ENCODE measurements around the gene CBR3. TPM values are rescaled to one million over a fixed set of nuclear protein-coding genes. Genes with fewer than 3 reads are reported as not detected.

The CBR3 gene
- total RNA-seq, 1 experiment from 2014 or later = 1.6 TPM

GRCh38 chr21:36179145-36179544 is 44.3 kb downstream of the CBR3 start:
- POLR2A ChIA-PET = no interaction called here
- Histone ChIP-seq H3K36me3 (ENCODE audit: control insufficient read depth, insufficient read depth, low read length) (no peaks in the 10 kb centered on the region), H3K27me3 (ENCODE audit: control insufficient read depth, insufficient read depth, low read length) (no peaks in the 10 kb centered on the region), H3K4me3 (ENCODE audit: low read depth in 2 of 2, low read length in 2 of 2) (no peak overlapping the region), H3K9me3 (ENCODE audit: control insufficient read depth, insufficient read depth, low read depth, low read length) (no peaks in the 10 kb centered on the region), H3K27ac (ENCODE audit: low read length) (no peak overlapping the region), H3K4me1 (ENCODE audit: control insufficient read depth, insufficient read depth, low read length) (no peaks in the 10 kb centered on the region)
- ATAC-seq (no peak), DNase-seq (ENCODE audit: low read depth, low spot score) (no peak)
- intact Hi-C loops (cut with micrococcal nuclease; ENCODE audit: unreplicated experiment) (no loop called here), in situ Hi-C loops (cut with HindIII; ENCODE audit: low pct_unique_long_range_greater_than_20kb, low sequenced_read_pairs) (no loop called here)
- TSS peak; percentile 48 for BruUV-seq (replicated peaks)
- CTCF ChIA-PET = no interaction called here
- TF ChIP-seq TCF7L2 (IDR thresholded peaks at IDR 0.05; ENCODE audit: low read depth, low read length) (no peak), POLR2AphosphoS5 (IDR thresholded peaks at IDR 0.05; ENCODE audit: low read depth, low read length) (no peak), SIN3A (IDR thresholded peaks at IDR 0.05; ENCODE audit: borderline replicate concordance, insufficient read depth, low read depth, low read length) (no peak), REST (IDR thresholded peaks at IDR 0.05; ENCODE audit: insufficient read depth in 1 of 2, low read depth in 2 of 2, low read length in 1 of 2) (no peak), CTCF (IDR thresholded peaks at IDR 0.05) (no peak)

GRCh38 chr21:36180963-36181362 is 46.1 kb downstream of the CBR3 start:
- Histone ChIP-seq H3K9me3 (ENCODE audit: control insufficient read depth, insufficient read depth, low read depth, low read length) (no peaks in the 10 kb centered on the region), H3K27me3 (ENCODE audit: control insufficient read depth, insufficient read depth, low read length) (no peaks in the 10 kb centered on the region), H3K4me3 (ENCODE audit: low read depth in 2 of 2, low read length in 2 of 2) (no peak overlapping the region), H3K27ac (ENCODE audit: low read length) (no peak overlapping the region), H3K36me3 (ENCODE audit: control insufficient read depth, insufficient read depth, low read length) (no peaks in the 10 kb centered on the region), H3K4me1 (ENCODE audit: control insufficient read depth, insufficient read depth, low read length) (no peaks in the 10 kb centered on the region)
- CTCF ChIA-PET = no interaction called here
- in situ Hi-C loops (cut with HindIII; ENCODE audit: low pct_unique_long_range_greater_than_20kb, low sequenced_read_pairs) (no loop called here), intact Hi-C loops (cut with micrococcal nuclease; ENCODE audit: unreplicated experiment) (no loop called here)
- DNase-seq (ENCODE audit: low read depth, low spot score) (no peak), ATAC-seq (no peak)
- no peak for TF ChIP-seq REST (IDR thresholded peaks at IDR 0.05; ENCODE audit: insufficient read depth in 1 of 2, low read depth in 2 of 2, low read length in 1 of 2)
- no peak for TF ChIP-seq SIN3A (IDR thresholded peaks at IDR 0.05; ENCODE audit: borderline replicate concordance, insufficient read depth, low read depth, low read length)
- TF ChIP-seq POLR2AphosphoS5 (IDR thresholded peaks at IDR 0.05; ENCODE audit: low read depth, low read length) = no peak
- no peak for TF ChIP-seq TCF7L2 (IDR thresholded peaks at IDR 0.05; ENCODE audit: low read depth, low read length)
- TF ChIP-seq CTCF (IDR thresholded peaks at IDR 0.05) = no peak
- POLR2A ChIA-PET = no interaction called here
- BruUV-seq (replicated peaks) = no TSS peak
